ENCODE data around the gene LGALS3BP.

DNA sequence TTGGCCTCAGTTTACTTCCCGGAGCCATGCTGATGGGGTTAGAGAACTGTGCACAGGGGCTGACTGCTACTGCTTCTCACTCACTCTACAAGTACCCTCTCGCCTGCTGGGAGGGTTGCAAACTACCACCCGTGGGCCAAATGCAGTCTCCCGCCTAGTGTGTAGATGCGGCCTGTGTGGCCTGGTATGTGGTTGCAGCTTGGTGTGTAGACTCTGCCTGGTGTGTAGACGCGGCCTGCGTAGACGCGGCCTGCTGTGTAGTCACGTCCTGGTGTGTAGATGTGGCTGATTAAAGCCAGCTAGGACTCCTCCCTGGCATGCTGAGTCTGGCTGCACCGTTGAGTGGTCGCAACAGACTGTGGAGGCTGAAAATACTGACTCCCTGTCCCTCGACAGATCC, 22.6 kb upstream of the LGALS3BP start:
- TF ChIP-seq CTCF (IDR thresholded peaks at IDR 0.05) (no peak), TCF7L2 (IDR thresholded peaks at IDR 0.05; ENCODE audit: low read depth, low read length) (no peak)
- TF ChIP-seq, protein P1, sequence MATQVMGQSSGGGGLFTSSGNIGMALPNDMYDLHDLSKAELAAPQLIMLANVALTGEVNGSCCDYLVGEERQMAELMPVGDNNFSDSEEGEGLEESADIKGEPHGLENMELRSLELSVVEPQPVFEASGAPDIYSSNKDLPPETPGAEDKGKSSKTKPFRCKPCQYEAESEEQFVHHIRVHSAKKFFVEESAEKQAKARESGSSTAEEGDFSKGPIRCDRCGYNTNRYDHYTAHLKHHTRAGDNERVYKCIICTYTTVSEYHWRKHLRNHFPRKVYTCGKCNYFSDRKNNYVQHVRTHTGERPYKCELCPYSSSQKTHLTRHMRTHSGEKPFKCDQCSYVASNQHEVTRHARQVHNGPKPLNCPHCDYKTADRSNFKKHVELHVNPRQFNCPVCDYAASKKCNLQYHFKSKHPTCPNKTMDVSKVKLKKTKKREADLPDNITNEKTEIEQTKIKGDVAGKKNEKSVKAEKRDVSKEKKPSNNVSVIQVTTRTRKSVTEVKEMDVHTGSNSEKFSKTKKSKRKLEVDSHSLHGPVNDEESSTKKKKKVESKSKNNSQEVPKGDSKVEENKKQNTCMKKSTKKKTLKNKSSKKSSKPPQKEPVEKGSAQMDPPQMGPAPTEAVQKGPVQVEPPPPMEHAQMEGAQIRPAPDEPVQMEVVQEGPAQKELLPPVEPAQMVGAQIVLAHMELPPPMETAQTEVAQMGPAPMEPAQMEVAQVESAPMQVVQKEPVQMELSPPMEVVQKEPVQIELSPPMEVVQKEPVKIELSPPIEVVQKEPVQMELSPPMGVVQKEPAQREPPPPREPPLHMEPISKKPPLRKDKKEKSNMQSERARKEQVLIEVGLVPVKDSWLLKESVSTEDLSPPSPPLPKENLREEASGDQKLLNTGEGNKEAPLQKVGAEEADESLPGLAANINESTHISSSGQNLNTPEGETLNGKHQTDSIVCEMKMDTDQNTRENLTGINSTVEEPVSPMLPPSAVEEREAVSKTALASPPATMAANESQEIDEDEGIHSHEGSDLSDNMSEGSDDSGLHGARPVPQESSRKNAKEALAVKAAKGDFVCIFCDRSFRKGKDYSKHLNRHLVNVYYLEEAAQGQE (IDR thresholded peaks at IDR 0.05; ENCODE audit: insufficient read depth in 1 of 2, low read depth in 2 of 2, low read length in 1 of 2): no peak

Data from Panc1 (cell line).